Osteoblast (primary cell): Measurements from ENCODE around the gene TRIL. TPM values are rescaled to one million over a fixed set of nuclear protein-coding genes. Genes with fewer than 3 reads are reported as not detected.

Experiments used
- DNase-seq: peaks from one replicate; pipeline ENCODE4 v3.0.0; 2011; ENCODE audit warnings: low spot score, mixed read lengths; ENCODE audit not compliant: insufficient read length; ENCODE audit errors: missing footprints
- H2AFZ ChIP-seq: 2 replicates; pipeline ENCODE4 v1.6.0; 2011; ENCODE audit warnings: mild to moderate bottlenecking, low read length
- H3K27ac ChIP-seq: 2 replicates; pipeline ENCODE4 v1.5.1; 2011; ENCODE audit warnings: mild to moderate bottlenecking, low read depth, low read length, moderate library complexity
- H3K27me3 ChIP-seq: 2 replicates; pipeline ENCODE4 v1.6.0; 2012; ENCODE audit warnings: mild to moderate bottlenecking, control low read depth, inconsistent platforms, low read length, moderate library complexity; ENCODE audit not compliant: insufficient read depth
- H3K36me3 ChIP-seq: 2 replicates; pipeline ENCODE4 v1.5.1; 2011; ENCODE audit warnings: mild to moderate bottlenecking, low read length, control low read depth, moderate library complexity; ENCODE audit not compliant: insufficient read depth
- H3K4me1 ChIP-seq: 2 replicates; pipeline ENCODE4 v1.5.1; 2011; ENCODE audit warnings: mild to moderate bottlenecking, low read length, control low read depth, moderate library complexity; ENCODE audit not compliant: insufficient read depth
- H3K4me2 ChIP-seq: 2 replicates; pipeline ENCODE4 v1.6.0; 2011; ENCODE audit warnings: mild to moderate bottlenecking, low read length; ENCODE audit not compliant: insufficient read depth
- H3K4me3 ChIP-seq: fragments of 200-600 bp; sonication (generic); 3 replicates; pipeline ENCODE4 v1.5.1; 2012; ENCODE audit warnings: mild to moderate bottlenecking, low read length, inconsistent platforms; ENCODE audit not compliant: insufficient read depth
- H3K79me2 ChIP-seq: 2 replicates; pipeline ENCODE4 v1.6.0; 2012; ENCODE audit warnings: mild to moderate bottlenecking, low read length, control low read depth, inconsistent platforms; ENCODE audit not compliant: insufficient read depth
- H3K9me3 ChIP-seq: 2 replicates; pipeline ENCODE4 v1.5.1; 2011; ENCODE audit warnings: low read depth, low read length, control low read depth
- H4K20me1 ChIP-seq: 2 replicates; pipeline ENCODE4 v1.6.0; 2012; ENCODE audit warnings: mild to moderate bottlenecking, low read length, control low read depth; ENCODE audit not compliant: insufficient read depth
- CTCF ChIP-seq: IDR thresholded peaks from 2 replicates; pipeline ENCODE4 v1.5.1; 2011; ENCODE audit warnings: mild to moderate bottlenecking, low read depth, low read length, moderate library complexity; ENCODE audit errors: extremely low read depth
- total RNA-seq: library from RNA; depleted of rRNA; stranded (reverse); fragments of >200 nt; gene quantifications from 2 replicates; pipeline ENCODE4 v1.2.3, GENCODE V29; 2012

The TRIL gene
- total RNA-seq, 1 donor, result 0.36 TPM

GRCh38 chr7:28903730-28904577 is 54.2 kb downstream of the TRIL start:
- Histone ChIP-seq H3K36me3 (no peaks in the 10 kb centered on the region), H3K27me3 (peaks cover 3% of the 10 kb centered on the region), H3K4me2 (peak overlapping the region; percentile 84), H2AFZ (peak overlapping the region; percentile 91), H3K27ac (no peak overlapping the region), H4K20me1 (no peaks in the 10 kb centered on the region), H3K4me1 (peaks cover 5% of the 10 kb centered on the region), H3K4me3 (peak overlapping the region; percentile 69), H3K9me3 (no peaks in the 10 kb centered on the region), H3K79me2 (no peaks in the 10 kb centered on the region)
- TF ChIP-seq CTCF, result no peak
- DNase-seq, result no peak

Other genes with a start within 250 kb of the TRIL start
- gene CPVL, start 188.2 kb upstream of the TRIL start, total RNA-seq, result 0.36 TPM in 1 of 2 replicates, not detected in the other
- gene CHN2, start 236.4 kb upstream of the TRIL start, total RNA-seq, result under 0.01 TPM in 1 of 2 replicates, not detected in the other